Lower lobe of right lung (tissue), 2 donors: ENCODE data around the gene PRPSAP1. TPM values are rescaled to one million over a fixed set of nuclear protein-coding genes. Genes with fewer than 3 reads are reported as not detected.
"Not testable (repeated sequence)": the region's sequence is repeated elsewhere in the genome, so short reads cannot be mapped to it uniquely, and the experiment has no call there.

Experiments
- ATAC-seq, 2 donors: fragments of 200-7000 bp; cut with Tn5 transposase; one replicate each; pipeline ENCODE4 v1.9.1; 2020 to 2022; ENCODE audit warnings: mild to moderate bottlenecking in 2 of 2, moderate library complexity in 2 of 2
- DNase-seq: peaks from one replicate; pipeline ENCODE4 v3.0.0-alpha.2; 2020
- H3K27ac ChIP-seq: fragments of 200-600 bp; one replicate; pipeline ENCODE4 v1.8.0; 2022
- H3K27me3 ChIP-seq: fragments of 200-600 bp; one replicate; pipeline ENCODE4 v1.8.0; 2022; ENCODE audit warnings: low read depth
- H3K36me3 ChIP-seq: fragments of 200-600 bp; one replicate; pipeline ENCODE4 v1.8.0; 2022; ENCODE audit warnings: mild to moderate bottlenecking
- H3K4me1 ChIP-seq: fragments of 200-600 bp; one replicate; pipeline ENCODE4 v1.8.0; 2022
- H3K4me3 ChIP-seq: fragments of 200-600 bp; one replicate; pipeline ENCODE4 v1.8.0; 2022; ENCODE audit warnings: mild to moderate bottlenecking
- H3K9me3 ChIP-seq: fragments of 200-600 bp; one replicate; pipeline ENCODE4 v1.8.0; 2022
- CTCF ChIP-seq: fragments of 200-600 bp; IDR thresholded peaks from one replicate; pipeline ENCODE4 v1.8.0; 2022; ENCODE audit warnings: antibody characterized with exemption, mild to moderate bottlenecking
- intact Hi-C: fragments of 100-400 bp; cut with DNase I; formaldehyde crosslinking; loops from one replicate; pipeline ENCODE4 v1.11.0; 2022
- total RNA-seq: library from RNA; stranded (reverse); fragmentation: NEBNext Ultra II Directional; extraction: Animal tissue kit (Norgen Biotek cat#: 25700); gene quantifications from one replicate; pipeline ENCODE4 v1.2.1, GENCODE V29; 2021
- donor health status: DM: no; HTN: yes; CAD: no; lungs with severe emphysema.

The PRPSAP1 gene
- total RNA-seq, 1 donor from 2014 or later, result 70.4 TPM

- ATAC-seq (no peak), DNase-seq (peak; percentile 51)
- H3K4me1 ChIP-seq, result peaks cover 21% of the 10 kb centered on the region
- peak overlapping the region; percentile 89 for H3K27ac ChIP-seq
- H3K36me3 ChIP-seq, result no peaks in the 10 kb centered on the region
- H3K4me3 ChIP-seq, result peak overlapping the region; percentile 95
- TF ChIP-seq CTCF, result no peak
- intact Hi-C loops, result no loop called here
- no peaks in the 10 kb centered on the region for H3K9me3 ChIP-seq
- H3K27me3 ChIP-seq, result no peaks in the 10 kb centered on the region
Measured at GRCh38 chr17:76354317-76354729, 607 bp upstream of the PRPSAP1 start.

- DNase-seq (peak; percentile 58), ATAC-seq (peak; percentile 51 to 67)
- peaks cover 21% of the 10 kb centered on the region for H3K4me1 ChIP-seq
- TF ChIP-seq CTCF, result no peak
- peak overlapping the region; percentile 95 for H3K4me3 ChIP-seq
- peak overlapping the region; percentile 89 for H3K27ac ChIP-seq
- intact Hi-C loops, result no loop called here
- peaks cover 5% of the 10 kb centered on the region for H3K36me3 ChIP-seq
- no peaks in the 10 kb centered on the region for H3K27me3 ChIP-seq
- H3K9me3 ChIP-seq, result no peaks in the 10 kb centered on the region
Measured at GRCh38 chr17:76353004-76353598, 615 bp downstream of the PRPSAP1 start.

- H3K4me1 ChIP-seq, result peaks cover 21% of the 10 kb centered on the region
- TF ChIP-seq CTCF, result no peak
- peak overlapping the region; percentile 6 for H3K4me3 ChIP-seq
- H3K9me3 ChIP-seq, result no peaks in the 10 kb centered on the region
- peaks cover 20% of the 10 kb centered on the region for H3K36me3 ChIP-seq
- no peak overlapping the region for H3K27ac ChIP-seq
- DNase-seq (no peak), ATAC-seq (no peak)
- H3K27me3 ChIP-seq, result no peaks in the 10 kb centered on the region
- intact Hi-C loops, result no loop called here
Measured at GRCh38 chr17:76351526-76352071, 2.1 kb downstream of the PRPSAP1 start.

GRCh38 chr17:76350463-76350862, 3.3 kb downstream of the PRPSAP1 start:
- peaks cover 21% of the 10 kb centered on the region for H3K4me1 ChIP-seq
- H3K9me3 ChIP-seq, result no peaks in the 10 kb centered on the region
- no peak overlapping the region for H3K4me3 ChIP-seq
- intact Hi-C loops, result no loop called here
- no peak for TF ChIP-seq CTCF
- peaks cover 32% of the 10 kb centered on the region for H3K36me3 ChIP-seq
- no peaks in the 10 kb centered on the region for H3K27me3 ChIP-seq
- ATAC-seq, result no peak
- no peak overlapping the region for H3K27ac ChIP-seq
- DNase-seq, result peak; percentile 14

GRCh38 chr17:76346936-76347335, 6.8 kb downstream of the PRPSAP1 start:
- H3K27ac ChIP-seq, ATAC-seq, H3K27me3 ChIP-seq, intact Hi-C loops, H3K9me3 ChIP-seq, H3K4me1 ChIP-seq, H3K4me3 ChIP-seq: not testable (repeated sequence)
- peak; percentile 20 for DNase-seq
- peaks cover 59% of the 10 kb centered on the region for H3K36me3 ChIP-seq

GRCh38 chr17:76345377-76345974, 8.2 kb downstream of the PRPSAP1 start:
- Histone ChIP-seq H3K27me3 (no peaks in the 10 kb centered on the region), H3K9me3 (no peaks in the 10 kb centered on the region), H3K4me1 (no peaks in the 10 kb centered on the region), H3K4me3 (no peak overlapping the region), H3K27ac (no peak overlapping the region), H3K36me3 (peaks cover 64% of the 10 kb centered on the region)
- TF ChIP-seq CTCF, result no peak
- intact Hi-C loops, result no loop called here
- DNase-seq (peak; percentile 10), ATAC-seq (no peak)
